ENCODE measurements around the gene RPS6KA4. TPM values are rescaled to one million over a fixed set of nuclear protein-coding genes. Genes with fewer than 3 reads are reported as not detected.
"Not testable (repeated sequence)": the region's sequence is repeated elsewhere in the genome, so short reads cannot be mapped to it uniquely, and the experiment has no call there.

Gene RPS6KA4
- 10 to 100 TPM; 17.0 to 17.6 (median 17.1) TPM for total RNA-seq
- polyA plus RNA-seq: 12.8 TPM
- long read RNA-seq, donor 1, transcript RPS6KA4-201 (17 exons, 3,119 nt): major isoform, 7 of 21 reads
- long read RNA-seq, donor 1, partial matches to known transcripts: 5 of 21 reads
- long read RNA-seq, donor 1, other reads (novel, unspliced or antisense): 6 of 21 reads
- long read RNA-seq, donor 2, transcript RPS6KA4-201 (17 exons, 3,119 nt): major isoform, 21 of 30 reads
- long read RNA-seq, donor 2, partial matches to known transcripts: 4 of 30 reads
- long read RNA-seq, donor 2, other reads (novel, unspliced or antisense): 3 of 30 reads
- long read RNA-seq, donor 3, partial matches to known transcripts: 1 of 7 reads
- long read RNA-seq, donor 3, other reads (novel, unspliced or antisense): 2 of 7 reads
- long read RNA-seq, donor 4, transcript RPS6KA4-201 (17 exons, 3,119 nt): major isoform, 10 of 17 reads
- long read RNA-seq, donor 4, partial matches to known transcripts: 2 of 17 reads
- long read RNA-seq, donor 4, other reads (novel, unspliced or antisense): 3 of 17 reads

DNA sequence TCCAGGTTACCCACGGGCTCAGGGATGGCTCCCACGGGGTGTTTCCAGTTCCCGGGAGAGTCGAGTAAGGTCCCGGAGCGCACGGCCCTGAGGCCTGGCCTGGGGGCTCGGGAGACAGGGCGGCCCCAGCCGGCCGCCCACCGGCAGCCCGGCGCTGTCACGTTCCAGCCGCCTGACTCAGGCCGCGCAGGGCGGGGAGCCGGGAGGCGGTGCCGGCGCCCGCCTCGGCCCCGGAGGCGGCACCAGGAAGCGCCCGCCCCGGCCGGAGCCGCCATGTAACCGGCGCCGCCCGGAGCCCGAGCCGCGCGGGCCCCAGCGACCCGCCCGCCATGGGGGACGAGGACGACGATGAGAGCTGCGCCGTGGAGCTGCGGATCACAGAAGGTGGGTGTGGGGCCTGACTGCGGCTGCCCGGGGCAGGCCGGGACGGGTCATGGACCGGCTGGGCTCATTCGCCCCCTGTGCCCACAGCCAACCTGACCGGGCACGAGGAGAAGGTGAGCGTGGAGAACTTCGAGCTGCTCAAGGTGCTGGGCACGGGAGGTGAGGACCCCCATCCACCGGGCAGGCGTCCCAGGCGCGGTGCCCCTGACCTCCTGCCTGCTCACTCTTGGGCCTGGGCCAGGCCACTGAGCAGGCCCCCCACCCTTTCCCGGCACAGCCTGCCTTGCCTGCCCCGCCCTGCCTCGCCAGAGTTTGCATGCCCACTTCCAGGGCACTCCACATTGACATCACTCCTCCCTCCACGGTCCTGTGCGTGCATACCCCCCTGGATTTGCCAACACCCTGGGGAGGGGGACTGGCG, at the start of gene RPS6KA4:
Gene RPS6KA4, plus strand, starts transcription at position 256 of the 805 bp plus-strand sequence. Its CDS starts 74 bp downstream, at position 330.
- H3K4me1 ChIP-seq (ENCODE audit: control insufficient read depth, insufficient read depth, low read length): peaks cover 10% of the 10 kb centered on the region
- DNase-seq (peak; percentile 68 to 89 (median 87)), ATAC-seq (peak; percentile 83 to 84)
- under 1% methylated on average over 70 of the region's 70 CpGs for WGBS
- H3K9me3 ChIP-seq (ENCODE audit: control insufficient read depth, low read length): no peaks in the 10 kb centered on the region
- no peaks in the 10 kb centered on the region for H3K27me3 ChIP-seq (ENCODE audit: control insufficient read depth, insufficient read depth)
- H3K4me3 ChIP-seq (ENCODE audit: low read length): peak within 1 kb of the TSS; percentile 58
- peak within 1 kb of the TSS; percentile 67 for H3K27ac ChIP-seq (ENCODE audit: low read length)
- intact Hi-C loops (cut with DNase I): no loop called here

DNA sequence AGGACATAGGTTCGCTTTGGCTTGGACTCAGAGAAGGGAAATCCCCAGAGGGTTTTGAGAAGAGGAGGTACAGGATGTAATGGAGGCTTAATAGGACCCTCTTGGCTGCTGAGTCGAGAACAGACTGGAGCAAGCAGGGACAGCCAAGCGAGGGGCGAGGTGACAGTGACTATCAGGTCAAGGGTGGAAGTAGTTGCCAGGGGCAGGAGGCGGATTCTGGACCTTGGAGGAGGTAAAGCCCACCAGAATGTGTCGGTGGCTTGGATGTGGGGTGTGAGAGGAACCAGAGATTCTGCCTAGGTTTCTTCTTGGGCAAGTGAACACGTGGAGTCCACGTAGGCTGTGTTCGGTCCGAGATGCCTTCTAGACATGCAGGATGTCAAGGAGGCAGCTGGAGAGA, 46.0 kb upstream of the RPS6KA4 start:
- Histone ChIP-seq H3K4me3 (ENCODE audit: low read length) (no peak overlapping the region), H3K27me3 (ENCODE audit: control insufficient read depth, insufficient read depth) (no peaks in the 10 kb centered on the region), H3K4me1 (ENCODE audit: control insufficient read depth, insufficient read depth, low read length) (no peaks in the 10 kb centered on the region), H3K27ac (ENCODE audit: low read length) (no peak overlapping the region), H3K9me3 (ENCODE audit: control insufficient read depth, low read length) (no peaks in the 10 kb centered on the region)
- no peak for ATAC-seq
- 88% methylated on average over 10 of the region's 10 CpGs for WGBS
- intact Hi-C loops (cut with DNase I): no loop called here
- DNase-seq: peak in 2 of 3 donors; percentile 33 to 39

DNA sequence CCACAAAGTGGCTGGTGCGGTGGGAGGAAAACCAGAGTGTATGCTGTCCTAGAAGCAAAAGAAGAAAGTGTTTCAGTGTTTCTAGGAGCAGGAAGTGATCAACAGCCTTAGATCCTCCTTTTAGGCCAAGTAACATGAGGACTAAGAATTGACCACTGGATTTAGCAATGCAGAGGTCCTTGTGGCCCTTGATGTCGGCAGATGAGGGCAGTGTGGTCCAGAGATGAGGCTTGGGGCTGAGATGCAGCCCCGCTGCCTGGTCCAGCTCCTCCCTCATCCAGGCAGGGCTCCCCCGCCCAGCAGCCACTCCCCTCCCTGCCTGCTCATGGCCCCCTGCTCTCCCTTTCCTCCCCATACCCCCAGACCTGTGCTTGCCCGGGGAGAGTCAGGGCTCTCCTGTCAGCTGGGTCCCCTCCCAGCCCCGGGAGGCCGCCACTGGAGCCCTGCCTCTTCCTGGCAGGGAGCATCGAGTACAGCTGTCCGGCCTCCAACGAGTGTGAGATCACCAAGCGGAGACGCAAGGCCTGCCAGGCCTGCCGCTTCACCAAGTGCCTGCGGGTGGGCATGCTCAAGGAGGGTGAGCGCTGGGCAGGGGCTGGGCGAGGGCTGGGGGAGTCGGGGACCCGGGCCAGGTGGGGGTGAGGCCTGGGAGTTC, 45.3 kb upstream of the RPS6KA4 start:
- ATAC-seq (peak; percentile 5 to 19), DNase-seq (peak; percentile 84 to 92 (median 89))
- intact Hi-C loops (cut with DNase I): no loop called here
- Histone ChIP-seq H3K4me1 (ENCODE audit: control insufficient read depth, insufficient read depth, low read length) (no peaks in the 10 kb centered on the region), H3K27me3 (ENCODE audit: control insufficient read depth, insufficient read depth) (no peaks in the 10 kb centered on the region), H3K9me3 (ENCODE audit: control insufficient read depth, low read length) (no peaks in the 10 kb centered on the region), H3K27ac (ENCODE audit: low read length) (peak overlapping the region; percentile 10), H3K4me3 (ENCODE audit: low read length) (no peak overlapping the region)
- WGBS: 56% methylated on average over 18 of the region's 18 CpGs

DNA sequence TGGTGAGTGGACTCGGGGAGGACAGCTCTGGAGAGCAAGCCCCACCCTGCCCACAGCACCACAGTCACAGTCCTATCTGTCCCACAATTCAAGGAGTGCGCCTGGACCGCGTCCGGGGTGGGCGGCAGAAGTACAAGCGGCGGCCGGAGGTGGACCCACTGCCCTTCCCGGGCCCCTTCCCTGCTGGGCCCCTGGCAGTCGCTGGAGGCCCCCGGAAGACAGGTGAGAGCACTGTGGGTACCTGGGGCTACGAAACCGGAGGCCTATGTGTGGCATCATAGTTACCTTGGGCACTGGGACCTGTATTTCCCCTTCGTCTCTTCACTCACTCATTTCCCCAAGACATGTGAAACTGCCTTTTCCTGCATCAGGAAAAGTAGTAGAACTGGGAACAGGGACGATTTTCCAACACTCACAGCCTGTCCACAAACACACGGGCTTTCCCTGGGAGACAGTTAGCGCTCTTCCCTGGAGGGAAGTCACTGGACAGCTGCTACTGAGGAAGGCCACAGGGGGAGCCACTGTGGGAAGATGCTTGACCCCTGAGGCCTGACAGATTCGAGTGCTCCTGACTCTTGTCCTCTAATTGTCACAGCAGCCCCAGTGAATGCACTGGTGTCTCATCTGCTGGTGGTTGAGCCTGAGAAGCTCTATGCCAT, 44.7 kb upstream of the RPS6KA4 start:
- DNase-seq (peak in 1 of 3 donors; percentile 38), ATAC-seq (no peak)
- Histone ChIP-seq H3K27me3 (ENCODE audit: control insufficient read depth, insufficient read depth) (no peaks in the 10 kb centered on the region), H3K9me3 (ENCODE audit: control insufficient read depth, low read length) (no peaks in the 10 kb centered on the region), H3K4me3 (ENCODE audit: low read length) (no peak overlapping the region), H3K4me1 (ENCODE audit: control insufficient read depth, insufficient read depth, low read length) (no peaks in the 10 kb centered on the region), H3K27ac (ENCODE audit: low read length) (peak overlapping the region; percentile 10)
- 69% methylated on average over 19 of the region's 19 CpGs for WGBS
- intact Hi-C loops (cut with DNase I): no loop called here

DNA sequence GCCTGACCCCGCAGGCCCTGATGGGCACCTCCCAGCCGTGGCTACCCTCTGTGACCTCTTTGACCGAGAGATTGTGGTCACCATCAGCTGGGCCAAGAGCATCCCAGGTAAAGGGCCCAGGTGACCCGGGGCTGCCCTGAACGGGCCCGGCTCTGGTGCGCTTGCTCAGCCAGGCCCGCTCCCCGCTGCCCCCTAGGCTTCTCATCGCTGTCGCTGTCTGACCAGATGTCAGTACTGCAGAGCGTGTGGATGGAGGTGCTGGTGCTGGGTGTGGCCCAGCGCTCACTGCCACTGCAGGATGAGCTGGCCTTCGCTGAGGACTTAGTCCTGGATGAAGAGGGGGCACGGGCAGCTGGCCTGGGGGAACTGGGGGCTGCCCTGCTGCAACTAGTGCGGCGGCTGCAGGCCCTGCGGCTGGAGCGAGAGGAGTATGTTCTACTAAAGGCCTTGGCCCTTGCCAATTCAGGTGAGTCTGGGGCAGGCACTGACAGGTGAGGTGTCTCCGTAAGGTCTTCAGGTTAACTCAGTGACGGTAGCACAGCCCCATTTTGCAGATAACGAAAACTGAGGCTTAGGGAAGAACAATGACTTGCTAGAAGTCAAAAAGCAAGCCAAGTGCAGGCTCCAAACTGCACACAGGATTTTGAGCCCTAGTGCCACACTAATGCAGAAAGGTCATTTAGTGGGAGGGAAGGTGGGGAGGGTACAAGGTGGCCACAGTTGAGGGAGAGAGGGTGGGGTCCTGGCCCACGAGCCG, 44.0 kb upstream of the RPS6KA4 start:
- intact Hi-C loops (cut with DNase I): no loop called here
- DNase-seq (peak in 2 of 3 donors; percentile 60 to 68), ATAC-seq (no peak)
- WGBS: 88% methylated on average over 24 of the region's 24 CpGs
- H3K27ac ChIP-seq (ENCODE audit: low read length): no peak overlapping the region
- no peak overlapping the region for H3K4me3 ChIP-seq (ENCODE audit: low read length)
- no peaks in the 10 kb centered on the region for H3K9me3 ChIP-seq (ENCODE audit: control insufficient read depth, low read length)
- no peaks in the 10 kb centered on the region for H3K4me1 ChIP-seq (ENCODE audit: control insufficient read depth, insufficient read depth, low read length)
- H3K27me3 ChIP-seq (ENCODE audit: control insufficient read depth, insufficient read depth): no peaks in the 10 kb centered on the region

DNA sequence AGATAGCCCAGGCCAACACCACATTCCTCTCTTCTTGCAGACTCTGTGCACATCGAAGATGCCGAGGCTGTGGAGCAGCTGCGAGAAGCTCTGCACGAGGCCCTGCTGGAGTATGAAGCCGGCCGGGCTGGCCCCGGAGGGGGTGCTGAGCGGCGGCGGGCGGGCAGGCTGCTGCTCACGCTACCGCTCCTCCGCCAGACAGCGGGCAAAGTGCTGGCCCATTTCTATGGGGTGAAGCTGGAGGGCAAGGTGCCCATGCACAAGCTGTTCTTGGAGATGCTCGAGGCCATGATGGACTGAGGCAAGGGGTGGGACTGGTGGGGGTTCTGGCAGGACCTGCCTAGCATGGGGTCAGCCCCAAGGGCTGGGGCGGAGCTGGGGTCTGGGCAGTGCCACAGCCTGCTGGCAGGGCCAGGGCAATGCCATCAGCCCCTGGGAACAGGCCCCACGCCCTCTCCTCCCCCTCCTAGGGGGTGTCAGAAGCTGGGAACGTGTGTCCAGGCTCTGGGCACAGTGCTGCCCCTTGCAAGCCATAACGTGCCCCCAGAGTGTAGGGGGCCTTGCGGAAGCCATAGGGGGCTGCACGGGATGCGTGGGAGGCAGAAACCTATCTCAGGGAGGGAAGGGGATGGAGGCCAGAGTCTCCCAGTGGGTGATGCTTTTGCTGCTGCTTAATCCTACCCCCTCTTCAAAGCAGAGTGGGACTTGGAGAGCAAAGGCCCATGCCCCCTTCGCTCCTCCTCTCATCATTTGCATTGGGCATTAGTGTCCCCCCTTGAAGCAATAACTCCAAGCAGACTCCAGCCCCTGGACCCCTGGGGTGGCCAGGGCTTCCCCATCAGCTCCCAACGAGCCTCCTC, 43.1 kb upstream of the RPS6KA4 start:
- H3K9me3 ChIP-seq (ENCODE audit: control insufficient read depth, low read length); H3K4me1 ChIP-seq (ENCODE audit: control insufficient read depth, insufficient read depth, low read length); ATAC-seq; H3K4me3 ChIP-seq (ENCODE audit: low read length); DNase-seq; intact Hi-C loops (cut with DNase I); H3K27me3 ChIP-seq (ENCODE audit: control insufficient read depth, insufficient read depth); H3K27ac ChIP-seq (ENCODE audit: low read length): not testable (repeated sequence)
- WGBS: 71% methylated on average over 25 of the region's 25 CpGs

DNA sequence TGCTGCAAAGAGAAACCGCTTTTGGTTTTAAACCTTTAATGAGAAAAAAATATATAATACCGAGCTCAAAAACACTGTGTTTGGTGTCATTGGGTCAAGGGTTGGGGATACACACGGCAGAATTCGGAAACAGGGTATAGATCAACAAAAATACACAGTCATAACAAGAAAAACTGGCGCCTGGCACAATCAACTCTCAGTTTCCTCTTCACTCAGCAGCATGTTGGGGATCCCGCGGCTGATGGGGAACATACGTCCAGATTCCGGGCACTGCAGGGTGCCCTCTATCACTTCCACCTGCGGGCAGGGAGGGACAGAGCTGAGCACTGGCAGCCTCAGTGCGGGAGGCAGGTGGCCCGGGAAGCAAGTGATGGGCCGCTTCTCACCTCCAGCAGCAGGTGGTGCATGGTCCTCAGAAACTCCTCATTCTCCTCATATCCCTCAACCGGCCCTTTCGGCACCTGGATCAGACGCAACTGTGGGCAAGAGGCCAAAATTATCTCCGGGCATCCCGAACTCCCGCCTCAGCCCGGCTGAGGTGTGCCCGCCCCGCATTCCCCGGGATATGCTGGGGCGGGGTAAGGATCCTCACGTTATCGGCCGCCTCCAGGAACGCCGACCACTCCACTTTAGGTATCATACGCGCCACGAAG, 42.2 kb upstream of the RPS6KA4 start:
- Histone ChIP-seq H3K4me1 (ENCODE audit: control insufficient read depth, insufficient read depth, low read length) (no peaks in the 10 kb centered on the region), H3K9me3 (ENCODE audit: control insufficient read depth, low read length) (no peaks in the 10 kb centered on the region), H3K27ac (ENCODE audit: low read length) (peak overlapping the region; percentile 98), H3K27me3 (ENCODE audit: control insufficient read depth, insufficient read depth) (no peaks in the 10 kb centered on the region), H3K4me3 (ENCODE audit: low read length) (peak overlapping the region; percentile 82)
- ATAC-seq (no peak), DNase-seq (no peak)
- 8% methylated on average over 32 of the region's 32 CpGs for WGBS
- intact Hi-C loops (cut with DNase I): no loop called here

DNA sequence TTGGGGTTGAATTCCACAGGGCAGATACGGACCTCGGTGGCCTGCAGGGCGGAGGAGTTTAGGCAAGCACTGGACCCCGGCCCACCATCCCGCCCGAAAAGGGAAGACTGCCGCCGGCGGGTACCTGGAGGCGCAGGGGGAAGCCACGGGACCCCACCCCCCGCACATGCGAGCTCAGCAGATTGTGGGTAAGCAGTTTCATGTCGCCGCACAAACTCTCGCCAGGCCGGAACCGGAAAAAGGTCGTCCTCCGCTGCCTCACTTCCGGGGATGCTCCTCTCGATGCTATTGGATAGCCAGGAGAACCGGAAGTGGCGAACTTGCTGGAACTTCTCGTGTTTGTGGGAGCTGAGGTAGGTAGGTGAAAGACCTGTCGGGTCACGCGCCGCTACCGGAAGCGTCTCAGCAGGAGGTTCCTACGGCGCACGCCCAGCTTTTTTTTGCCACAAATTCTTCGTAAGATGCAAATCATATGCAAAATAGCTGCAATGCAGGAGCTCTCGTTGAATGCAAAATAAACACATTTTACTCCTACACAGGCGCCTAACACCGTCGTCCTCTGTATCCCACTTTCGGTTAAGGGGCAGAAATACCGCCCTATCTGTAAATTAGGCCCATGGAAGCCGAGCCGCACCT, 41.5 kb upstream of the RPS6KA4 start, which contains the start of gene TRMT112:
Gene TRMT112, minus strand, starts transcription at position 235 of the 636 bp plus-strand sequence. Its CDS starts 33 bp downstream, at position 202.
- Histone ChIP-seq H3K4me3 (ENCODE audit: low read length) (peak within 1 kb of the TSS; percentile 82), H3K27ac (ENCODE audit: low read length) (peak within 1 kb of the TSS; percentile 98), H3K27me3 (ENCODE audit: control insufficient read depth, insufficient read depth) (no peaks in the 10 kb centered on the region), H3K4me1 (ENCODE audit: control insufficient read depth, insufficient read depth, low read length) (no peaks in the 10 kb centered on the region), H3K9me3 (ENCODE audit: control insufficient read depth, low read length) (no peaks in the 10 kb centered on the region)
- DNase-seq (peak; percentile 96 to 97 (median 96)), ATAC-seq (peak; percentile 85 to 86)
- intact Hi-C loops (cut with DNase I): no loop called here
- WGBS: under 1% methylated on average over 43 of the region's 43 CpGs
